Raji (cell line): Measurements from ENCODE around the gene GRB10.

ENCODE experiments used
- POLR2A ChIP-seq: IDR thresholded peaks from 2 replicates; pipeline ENCODE4 v1.6.1; 2011; ENCODE audit warnings: low read depth, low read length, control low read depth; ENCODE audit not compliant: insufficient read depth

The GRB10 gene

DNA sequence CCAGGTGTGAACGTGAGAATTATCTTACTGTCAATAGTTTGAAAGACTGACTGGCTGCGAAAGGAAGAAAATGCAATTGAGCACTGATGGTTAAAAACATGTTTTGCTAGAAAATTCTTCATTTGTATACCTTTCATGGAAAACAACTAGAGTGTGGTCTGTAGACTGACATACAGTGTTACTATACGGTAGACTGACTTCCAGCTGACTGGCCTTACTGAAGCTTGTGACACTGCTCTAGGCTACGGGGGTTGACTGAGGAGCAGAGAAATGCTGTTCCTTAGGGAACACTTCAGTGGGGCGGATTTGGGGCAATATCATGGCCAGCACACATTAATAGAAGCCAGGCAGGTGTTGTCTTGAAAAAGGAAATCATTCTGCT, 191.6 kb downstream of the GRB10 start:
- TF ChIP-seq POLR2A = no peak

DNA sequence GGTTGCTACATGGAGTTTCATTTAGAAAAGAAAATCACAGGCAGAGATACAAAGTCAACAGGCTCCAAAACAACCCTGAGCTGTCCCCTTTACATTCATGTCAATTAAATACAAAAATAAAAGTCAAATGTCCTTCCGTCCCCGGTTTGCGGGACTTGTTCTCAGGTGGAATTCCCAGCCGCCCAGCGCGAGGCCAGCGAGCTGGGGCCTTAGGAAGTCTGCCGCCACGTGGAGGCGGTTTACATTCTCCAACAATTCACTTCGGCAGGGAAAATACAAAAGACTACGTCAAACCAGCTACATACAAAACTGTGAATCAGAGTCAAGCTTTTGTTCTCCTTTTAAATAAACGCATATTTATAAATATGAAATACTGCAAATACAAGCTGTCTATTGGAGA, 192.2 kb downstream of the GRB10 start:
- TF ChIP-seq POLR2A = no peak

DNA sequence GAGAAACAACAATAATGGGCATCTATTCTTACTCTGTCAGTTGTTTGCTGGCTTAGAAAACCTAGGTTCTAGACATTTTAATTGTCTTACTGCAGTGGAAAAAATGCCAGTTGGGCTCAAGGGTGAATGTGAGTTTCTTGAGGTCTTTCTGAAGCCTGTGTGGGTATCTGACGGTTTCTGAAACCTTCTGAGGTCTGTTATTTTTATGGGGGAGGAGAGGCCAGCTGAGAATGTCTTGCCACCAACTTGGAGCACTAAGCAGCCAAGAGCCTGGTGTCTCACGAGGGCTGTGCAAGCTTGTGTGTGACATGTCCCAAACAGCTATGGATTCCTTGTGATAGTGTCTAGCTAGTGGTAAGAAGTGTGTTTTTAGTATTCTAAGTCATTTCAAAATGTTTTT, 193.3 kb downstream of the GRB10 start:
- TF ChIP-seq POLR2A = no peak

DNA sequence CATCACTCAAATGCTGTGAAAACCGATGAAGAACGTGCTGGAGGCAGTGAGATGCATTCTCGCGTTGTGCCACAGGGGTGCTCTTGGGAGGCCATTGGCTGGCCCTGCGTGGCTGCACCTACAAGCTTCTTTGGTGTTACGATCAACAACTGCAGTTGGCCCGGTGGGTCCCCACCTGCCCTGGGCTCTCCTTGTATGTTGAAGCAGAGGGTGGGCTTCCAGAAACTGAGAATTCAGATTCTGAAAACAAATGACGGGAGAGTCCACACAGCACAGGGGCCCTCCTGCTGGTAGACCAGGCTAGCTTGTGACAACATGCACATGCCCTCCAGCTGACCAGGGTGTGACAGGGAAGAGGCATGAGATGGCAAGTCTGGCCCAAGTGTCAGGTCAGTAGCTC, 193.8 kb downstream of the GRB10 start:
- no peak for TF ChIP-seq POLR2A

DNA sequence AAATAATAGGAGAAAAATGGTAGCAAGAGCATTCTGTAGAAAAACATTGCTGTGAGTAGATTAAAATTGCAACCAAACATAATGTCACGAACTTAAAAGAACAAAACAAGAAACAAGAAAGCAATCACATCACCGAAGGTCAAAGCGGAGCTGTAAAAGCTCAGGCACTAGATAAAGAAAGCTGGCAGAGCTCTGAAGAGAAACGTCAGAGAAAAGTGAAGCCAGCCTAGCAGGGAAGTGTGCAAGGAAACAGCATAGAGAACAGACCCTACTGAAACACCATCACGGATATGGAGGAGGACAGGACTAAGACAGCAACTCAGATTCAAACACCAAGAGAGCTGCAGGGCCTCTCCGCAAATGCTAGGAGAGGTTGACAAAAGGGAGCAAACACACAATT, 195.0 kb downstream of the GRB10 start:
- TF ChIP-seq POLR2A = no peak

DNA sequence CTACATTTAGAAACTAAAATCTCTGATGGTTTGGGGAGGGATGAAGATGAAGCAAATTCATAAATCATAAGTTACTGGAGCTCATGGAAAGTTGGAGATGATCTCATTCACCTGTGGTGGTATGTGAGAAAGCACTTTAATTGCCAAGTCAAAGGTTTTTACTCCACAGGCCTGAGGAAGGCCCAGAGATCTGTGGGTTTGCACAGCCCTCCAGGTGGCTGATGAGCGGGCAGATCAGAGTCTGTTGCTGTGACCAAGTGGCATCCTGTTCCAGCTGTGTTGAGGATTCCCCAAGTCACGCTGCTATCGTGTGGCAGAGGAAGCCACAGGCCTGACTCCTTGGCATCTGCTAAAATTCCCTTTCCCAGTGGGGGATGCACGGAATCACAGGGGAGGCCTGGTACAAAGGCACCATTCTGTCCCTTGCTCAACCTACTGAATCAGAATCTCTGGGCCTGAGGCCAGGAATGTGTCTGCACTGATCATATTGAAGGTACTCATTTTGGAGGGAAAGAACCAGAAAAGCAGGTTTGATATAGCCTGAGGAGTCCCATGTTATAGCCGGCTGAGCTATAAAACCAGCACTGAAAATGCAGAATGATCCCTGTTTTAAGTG, 197.8 kb downstream of the GRB10 start:
- no peak for TF ChIP-seq POLR2A

DNA sequence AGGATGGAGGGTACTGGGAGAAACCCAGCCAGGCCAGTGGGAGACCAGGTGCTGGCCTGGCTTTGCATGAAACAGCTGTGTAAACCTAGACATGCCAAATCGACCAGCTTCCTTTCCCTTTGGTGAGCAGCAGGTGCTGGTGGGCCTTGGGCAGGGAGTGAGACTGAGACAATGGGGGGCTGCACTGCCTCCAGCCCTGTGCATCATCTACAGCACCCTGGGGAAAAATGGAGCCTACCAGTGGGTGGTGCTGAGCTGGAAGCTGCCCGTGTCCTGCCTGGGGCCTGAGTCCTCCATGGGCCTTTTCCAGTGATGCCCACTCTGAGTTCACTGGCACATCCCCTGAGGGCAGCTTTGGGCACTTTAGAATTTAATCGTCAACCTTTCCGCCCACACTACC, 198.3 kb downstream of the GRB10 start:
- TF ChIP-seq POLR2A = no peak

DNA sequence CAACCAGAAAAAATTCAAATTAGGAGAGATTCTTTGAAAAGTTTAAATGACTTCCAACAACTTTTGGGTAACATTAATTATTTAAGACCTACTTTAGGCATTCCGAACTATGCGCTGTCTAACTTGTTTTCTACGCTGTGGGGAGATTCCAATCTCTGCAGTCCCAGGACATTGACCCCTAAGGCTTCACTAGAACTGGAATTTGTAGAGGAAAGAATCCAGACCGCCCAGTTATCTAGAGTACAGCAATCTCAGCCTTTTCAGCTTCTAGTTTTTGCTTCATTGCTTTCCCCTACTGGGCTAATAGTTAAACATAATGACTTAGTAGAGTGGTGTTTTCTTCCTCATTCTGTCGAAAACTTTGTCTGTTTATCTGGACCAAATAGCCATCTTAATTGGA, 202.6 kb downstream of the GRB10 start:
- TF ChIP-seq POLR2A = no peak

DNA sequence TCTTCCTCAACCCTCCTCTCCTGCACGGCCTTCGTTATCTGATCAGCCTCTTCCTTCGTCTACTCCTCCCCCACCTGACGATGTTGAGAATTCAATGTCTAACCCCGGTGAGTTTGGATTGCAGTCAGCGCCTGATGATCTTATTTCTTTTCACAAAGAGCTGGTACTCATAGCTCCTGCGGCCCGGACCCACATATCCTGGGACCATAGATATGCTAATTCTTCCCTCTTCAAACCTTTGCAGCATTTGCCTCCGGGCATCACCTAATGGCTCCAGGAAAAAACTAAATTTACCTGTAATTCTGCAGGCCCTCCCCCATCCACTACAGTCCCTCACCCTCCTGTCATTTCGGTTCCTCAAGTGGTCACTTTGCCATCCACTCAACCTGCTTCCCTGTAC, 205.1 kb downstream of the GRB10 start:
- TF ChIP-seq POLR2A = no peak

DNA sequence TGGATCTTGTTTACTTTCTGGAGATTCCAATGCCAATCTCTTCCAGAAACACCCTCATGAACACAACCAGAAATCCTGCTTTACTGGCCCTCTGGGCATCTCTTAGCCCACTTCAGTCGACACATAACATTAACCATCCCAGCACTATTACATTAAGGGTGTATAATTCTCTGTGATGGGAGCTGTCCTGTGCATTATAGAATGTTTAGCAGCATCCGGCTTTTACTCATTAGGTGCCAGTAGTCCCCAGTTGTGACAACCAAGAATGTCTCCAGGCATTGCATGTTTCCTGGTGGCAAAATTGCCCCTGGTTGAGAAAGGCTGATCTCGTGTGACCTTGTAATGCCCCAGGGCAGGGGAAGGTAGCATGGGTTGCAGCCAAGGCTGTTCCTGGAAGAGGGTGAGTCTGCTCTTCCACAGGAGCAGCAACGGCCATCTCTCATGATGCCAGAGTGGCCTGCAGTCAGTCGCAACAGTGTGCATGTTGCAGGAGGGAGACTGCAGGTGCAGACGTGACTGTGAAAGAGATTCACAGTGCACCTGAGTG, 214.9 kb downstream of the GRB10 start:
- no peak for TF ChIP-seq POLR2A

DNA sequence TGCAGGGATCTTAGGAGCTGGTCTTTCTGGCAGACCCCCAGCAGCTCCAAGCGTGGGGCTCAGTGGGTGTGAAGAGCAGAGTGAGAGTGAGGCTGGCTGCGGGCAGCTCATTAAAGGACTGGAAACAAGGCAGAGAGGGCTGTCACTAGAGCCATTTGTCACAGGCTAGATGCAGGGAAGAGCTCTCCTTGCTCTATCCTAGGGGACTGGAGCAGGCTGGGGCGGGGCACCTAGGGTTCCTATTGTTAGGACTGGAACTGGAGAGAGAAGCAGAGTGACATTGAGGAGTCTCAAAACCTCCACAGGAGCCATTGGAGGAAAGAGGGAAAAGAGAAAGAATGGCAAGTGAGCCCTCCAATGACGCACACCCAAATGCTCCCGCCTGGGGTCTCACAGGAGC, 216.7 kb downstream of the GRB10 start:
- TF ChIP-seq POLR2A = no peak

DNA sequence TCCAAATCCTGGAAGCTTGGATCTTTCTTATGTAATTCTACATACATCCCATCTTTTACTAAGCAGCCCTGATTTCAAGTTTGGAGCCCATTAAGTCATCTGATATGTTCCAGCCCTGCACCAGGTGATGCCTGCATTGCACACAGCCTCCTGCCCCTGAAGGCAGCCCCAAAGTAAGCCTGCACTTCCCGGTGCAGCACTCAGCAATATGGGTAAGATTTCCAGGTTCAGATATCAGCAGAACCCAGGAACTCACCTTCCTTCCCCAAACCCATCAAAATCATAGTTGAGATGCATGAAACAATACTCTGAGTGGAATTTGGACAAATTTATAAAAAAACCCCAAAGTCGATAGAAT, 217.2 kb downstream of the GRB10 start:
- no peak for TF ChIP-seq POLR2A

DNA sequence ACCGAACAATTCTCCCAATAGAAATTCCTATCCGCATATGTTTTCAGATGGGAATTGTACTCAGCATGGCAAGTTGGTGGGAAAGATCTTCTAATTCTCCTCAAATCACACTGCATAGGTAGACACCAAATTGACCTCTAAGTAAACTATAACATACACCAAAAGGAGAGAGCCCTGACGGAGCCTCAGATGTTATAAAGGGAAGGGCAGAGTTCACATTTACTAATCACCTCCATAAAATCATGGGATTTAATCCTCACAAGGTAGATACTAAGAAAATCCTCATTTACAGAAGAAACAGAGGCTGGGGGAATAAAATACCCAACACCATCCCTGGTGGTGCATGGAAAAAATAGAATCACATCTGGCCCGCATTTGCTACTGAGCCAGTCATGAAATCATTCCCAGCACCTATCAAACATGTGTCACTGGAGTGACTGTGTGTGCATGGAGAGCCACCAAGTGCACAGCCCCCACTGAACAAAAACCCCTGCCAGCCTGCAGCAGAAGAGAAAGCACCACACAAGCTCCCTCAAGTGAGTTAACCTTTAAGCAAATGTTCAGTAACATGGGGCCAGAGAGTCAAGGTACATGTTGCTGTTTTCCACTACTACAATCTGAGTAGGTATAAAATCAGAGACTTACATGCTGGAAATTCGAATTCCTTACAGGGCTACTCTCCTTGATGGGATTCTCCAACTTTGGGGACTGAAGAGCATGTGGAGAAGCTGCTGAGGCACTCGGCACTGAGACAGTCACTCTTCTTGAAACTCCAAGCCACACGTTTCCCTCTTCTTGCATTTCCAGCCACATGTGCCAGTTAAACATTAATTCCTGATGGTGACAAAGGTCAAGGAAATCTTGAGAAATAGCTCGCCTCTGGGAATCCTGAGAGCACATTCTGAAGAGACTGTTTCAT, 217.8 kb downstream of the GRB10 start, which contains the start of gene DDC:
Gene DDC, minus strand, starts transcription at position 766 of the 919 bp plus-strand sequence. CDS start 21,320 bp downstream, outside the sequence.
- TF ChIP-seq POLR2A = no peak

DNA sequence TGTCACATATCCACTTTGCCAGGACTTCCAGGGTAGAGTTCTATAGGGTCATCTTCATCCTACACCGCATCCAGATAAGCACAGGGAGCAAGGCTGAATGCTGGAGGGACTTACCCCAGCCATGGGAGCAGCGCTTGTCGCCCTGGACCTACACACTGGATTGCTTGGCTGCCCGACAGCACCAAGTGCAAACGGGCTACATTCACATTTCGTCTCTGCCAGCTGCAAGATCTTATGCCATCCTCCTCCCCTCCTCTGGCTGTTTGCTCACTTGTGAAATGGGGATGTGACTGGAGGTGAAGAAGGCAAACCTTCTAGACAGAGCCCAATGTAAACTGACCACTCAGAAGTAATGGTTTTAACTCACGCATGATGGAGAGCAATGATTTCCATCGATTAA, 218.5 kb downstream of the GRB10 start:
- TF ChIP-seq POLR2A = no peak

DNA sequence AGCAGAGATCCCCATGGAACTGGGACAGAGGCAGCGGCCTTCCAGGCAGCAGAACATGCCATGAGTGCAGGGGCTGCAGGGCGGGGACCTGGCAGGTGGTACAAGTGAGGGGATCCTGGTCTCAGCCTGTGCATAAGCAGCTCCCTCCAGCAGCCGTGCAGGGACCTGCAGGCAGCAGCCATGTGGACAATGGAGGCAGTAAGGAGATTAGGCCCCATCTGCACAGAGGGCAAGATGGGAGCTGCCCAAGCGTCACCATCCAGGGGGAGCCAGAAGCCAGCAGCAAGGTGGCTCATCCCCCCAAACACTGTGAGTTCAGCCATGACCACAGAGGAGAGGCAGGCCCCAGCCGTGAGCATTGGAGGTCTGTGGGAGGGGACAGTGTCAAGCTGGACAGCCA, 220.6 kb downstream of the GRB10 start:
- no peak for TF ChIP-seq POLR2A

DNA sequence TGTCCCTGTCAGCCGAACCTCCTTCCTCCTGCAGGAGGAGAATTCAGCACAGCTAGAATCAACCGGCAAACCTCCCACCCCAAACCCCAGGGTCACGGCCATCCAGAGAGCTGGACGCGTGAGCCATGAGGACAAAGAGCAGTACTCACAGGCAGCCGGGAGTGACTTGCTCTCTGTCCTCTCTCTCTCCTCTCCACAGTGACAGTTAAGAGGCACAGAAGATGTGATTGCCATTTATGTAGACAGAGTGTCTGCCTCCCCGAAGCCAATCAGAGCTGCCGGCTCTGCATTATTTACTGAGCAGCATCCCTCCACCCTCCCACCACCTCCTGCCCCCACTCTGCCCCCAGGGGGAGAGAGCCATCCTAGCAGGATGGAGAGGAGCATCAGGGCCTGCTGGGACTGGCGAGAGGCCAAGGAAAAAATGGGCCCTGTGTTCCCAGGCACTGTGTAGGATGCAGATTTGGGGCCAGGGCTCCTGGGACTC, 221.8 kb downstream of the GRB10 start:
- TF ChIP-seq POLR2A = no peak
